ACHN (cell line): ENCODE measurements around the gene PRPSAP2.

ENCODE experiments used
- DNase-seq: peaks from one replicate; pipeline ENCODE4 v3.0.0-alpha.2; 2015
- in situ Hi-C: cut with HindIII; loops from 2 replicates; pipeline ENCODE4 v1.10.0; 2017; ENCODE audit warnings: low sequenced_read_pairs, low pct_ligation_motif_present, low pct_unique_long_range_greater_than_20kb

PRPSAP2 gene

GRCh38 chr17:18970582-18971480 lies 112.9 kb downstream of the PRPSAP2 start:
- in situ Hi-C loops, result no loop called here
- DNase-seq, result no peak

- in situ Hi-C loops, result no loop called here
- no peak for DNase-seq
These were observed 113.9 kb downstream of the PRPSAP2 start for GRCh38 chr17:18971801-18972200.

GRCh38 chr17:18974407-18975149 lies 116.6 kb downstream of the PRPSAP2 start:
- in situ Hi-C loops, result no loop called here
- DNase-seq, result no peak

- in situ Hi-C loops, result no loop called here
- no peak for DNase-seq
These were observed 117.7 kb downstream of the PRPSAP2 start for GRCh38 chr17:18975597-18975996.

GRCh38 chr17:18976201-18976600 lies 118.3 kb downstream of the PRPSAP2 start:
- in situ Hi-C loops, result no loop called here
- DNase-seq, result no peak

- DNase-seq, result no peak
- in situ Hi-C loops, result no loop called here
These were observed 119.1 kb downstream of the PRPSAP2 start for GRCh38 chr17:18977021-18977420.

GRCh38 chr17:18977646-18978045 lies 119.7 kb downstream of the PRPSAP2 start:
- in situ Hi-C loops, result no loop called here

GRCh38 chr17:18978050-18978449 lies 120.1 kb downstream of the PRPSAP2 start:
- in situ Hi-C loops, result no loop called here
- no peak for DNase-seq

More at GRCh38 chr17:18977646-18978045, 119.7 kb downstream of the PRPSAP2 start:
- no peak for DNase-seq

GRCh38 chr17:18978655-18979054 lies 120.7 kb downstream of the PRPSAP2 start:
- DNase-seq, result no peak
- in situ Hi-C loops, result no loop called here
